Muscle of arm (tissue), 12 donors: ENCODE measurements around the gene LCE2B. TPM values are rescaled to one million over a fixed set of nuclear protein-coding genes. Genes with fewer than 3 reads are reported as not detected.

Experiments used
- DNase-seq: peaks from one replicate; pipeline ENCODE4 v3.0.0-alpha.2; 2013
- polyA plus RNA-seq, 12 donors: library from polyadenylated mRNA; unstranded; fragments of 120-200 nt; gene quantifications; one replicate each; pipeline ENCODE4 v1.2.1, GENCODE V29; 2013; ENCODE audit not compliant: insufficient read length in 12 of 12

LCE2B gene
- polyA plus RNA-seq, 12 donors, result not detected

GRCh38 chr1:152735648-152736047 is 49.7 kb downstream of the LCE2B start:
- DNase-seq, result no peak

Other genes with a start within 250 kb of the LCE2B start
- gene LCE5A, start 175.3 kb upstream of the LCE2B start, polyA plus RNA-seq, result not detected
- under 1 TPM in 1 of 12 donors, not detected in 11; 0.23 TPM for gene CRCT1, start 171.6 kb upstream of the LCE2B start, polyA plus RNA-seq
- not detected for gene LCE3E, start 119.3 kb upstream of the LCE2B start, polyA plus RNA-seq
- not detected for gene LCE3D, start 105.6 kb upstream of the LCE2B start, polyA plus RNA-seq
- not detected for gene LCE3C, start 85.9 kb upstream of the LCE2B start, polyA plus RNA-seq
- not detected for gene LCE3B, start 72.3 kb upstream of the LCE2B start, polyA plus RNA-seq
- gene LCE3A, start 63.0 kb upstream of the LCE2B start, polyA plus RNA-seq, result not detected
- gene LCE2D, start 22.7 kb upstream of the LCE2B start, polyA plus RNA-seq, result not detected
- gene LCE2C, start 10.8 kb upstream of the LCE2B start, polyA plus RNA-seq, result not detected
- not detected for gene LCE2A, start 12.2 kb downstream of the LCE2B start, polyA plus RNA-seq
- gene LCE4A, start 22.0 kb downstream of the LCE2B start, polyA plus RNA-seq, result not detected
- under 1 TPM in 1 of 12 donors, not detected in 11; 0.07 TPM for gene KPRP, start 71.9 kb downstream of the LCE2B start, polyA plus RNA-seq
- gene LCE1F, start 89.0 kb downstream of the LCE2B start, polyA plus RNA-seq, result not detected
- gene LCE1E, start 100.1 kb downstream of the LCE2B start, polyA plus RNA-seq, result not detected
- gene LCE1D, start 110.6 kb downstream of the LCE2B start, polyA plus RNA-seq, result not detected
- gene LCE1C, start 120.5 kb downstream of the LCE2B start, polyA plus RNA-seq, result not detected
- gene LCE1B, start 125.8 kb downstream of the LCE2B start, polyA plus RNA-seq, result not detected
- not detected for gene LCE1A, start 141.3 kb downstream of the LCE2B start, polyA plus RNA-seq
- gene LCE6A, start 156.7 kb downstream of the LCE2B start, polyA plus RNA-seq, result not detected
- gene LCE7A, start 173.9 kb downstream of the LCE2B start, polyA plus RNA-seq, result not detected
- not detected for gene SMCP, start 192.2 kb downstream of the LCE2B start, polyA plus RNA-seq
- gene IVL, start 222.4 kb downstream of the LCE2B start, polyA plus RNA-seq, result 10 to 100 TPM in 2 of 12 donors, 1 to 10 TPM in 1, under 1 TPM in 2, not detected in 7; 0.08 to 36.1 (median 1.9) TPM